Esophagus muscularis mucosa (tissue), 4 donors: ENCODE measurements around the gene BASP1. TPM values are rescaled to one million over a fixed set of nuclear protein-coding genes. Genes with fewer than 3 reads are reported as not detected.
"Not testable (repeated sequence)": the region's sequence is repeated elsewhere in the genome, so short reads cannot be mapped to it uniquely, and the experiment has no call there.

Source experiments
- DNase-seq: peaks from one replicate; pipeline ENCODE4 v3.0.0-alpha.2; 2017; ENCODE audit errors: extremely low spot score
- H3K27ac ChIP-seq, 4 donors: fragments of 200-600 bp; sonication (generic); replicated peaks in 1 of 4; 1 replicate in 3 of 4; 2 replicates in 1 of 4; pipeline ENCODE4 v1.5.1; 2016 to 2019; ENCODE audit warnings: mild to moderate bottlenecking in 1 of 4
- H3K27me3 ChIP-seq, 4 donors: fragments of 200-600 bp; sonication (generic); one replicate each; pipeline versions ENCODE4 v1.5.1 to v1.6.0; 2016 to 2019
- H3K36me3 ChIP-seq, 4 donors: fragments of 200-600 bp; sonication (generic); one replicate each; pipeline ENCODE4 v1.5.1; 2016 to 2019
- H3K4me1 ChIP-seq, 4 donors: fragments of 200-600 bp; sonication (generic); one replicate each; pipeline ENCODE4 v1.5.1; 2016 to 2019
- H3K4me3 ChIP-seq, 4 donors: fragments of 200-600 bp; sonication (generic); 1 replicate in 2 of 4; 2 replicates in 2 of 4; pipeline ENCODE4 v1.5.1; 2016 to 2019; ENCODE audit warnings: mild to moderate bottlenecking in 4 of 4, moderate library complexity in 1 of 4
- H3K9me3 ChIP-seq, 4 donors: fragments of 200-600 bp; sonication (generic); 1 replicate in 3 of 4; 2 replicates in 1 of 4; pipeline ENCODE4 v1.5.1; 2016 to 2019
- EP300 ChIP-seq: sonication (generic); formaldehyde crosslinking; IDR thresholded peaks from one replicate; pipeline ENCODE4 v1.6.1; 2017; ENCODE audit warnings: antibody characterized with exemption
- POLR2A ChIP-seq: fragments of 450-650 bp; IDR thresholded peaks from one replicate; pipeline ENCODE4 v1.6.1; 2017; ENCODE audit warnings: antibody characterized with exemption, moderate library complexity, mild to moderate bottlenecking, low read depth
- POLR2AphosphoS5 ChIP-seq, 2 donors: sonication (generic); formaldehyde crosslinking; IDR thresholded peaks; one replicate each; pipeline ENCODE4 v1.6.1; 2017; ENCODE audit warnings: antibody characterized with exemption in 2 of 2
- WGBS: methylation state at CpG from one replicate; pipeline ENCODE4 v1.1.5; 2018; 5-methylcytosine and 5-hydroxymethylcytosine counted together
- intact Hi-C: fragments of 100-400 bp; cut with DNase I; formaldehyde crosslinking; loops from one replicate; pipeline ENCODE4 v1.15.1; 2023
- total RNA-seq, 4 donors: library from RNA; depleted of rRNA; stranded (reverse); fragments of >200 nt; gene quantifications; one replicate each; pipeline versions ENCODE4 v1.1.0 to v1.2.1, GENCODE V29; 2016
- TF ChIP-seq, protein P1 (sequence below), 3 experiments: fragments of 200-600 bp in 2 of 3; fragments of 450-650 bp in 1 of 3; sonication (generic) in 2 of 3; IDR thresholded peaks; one replicate each; pipeline ENCODE4 v1.5.1; 2017 to 2019; ENCODE audit warnings: antibody characterized with exemption in 3 of 3, mild to moderate bottlenecking in 2 of 3, moderate library complexity in 1 of 3

The BASP1 gene
- total RNA-seq, 4 donors from 2014 or later = 5.4 to 19.7 (median 6.6) TPM

DNA sequence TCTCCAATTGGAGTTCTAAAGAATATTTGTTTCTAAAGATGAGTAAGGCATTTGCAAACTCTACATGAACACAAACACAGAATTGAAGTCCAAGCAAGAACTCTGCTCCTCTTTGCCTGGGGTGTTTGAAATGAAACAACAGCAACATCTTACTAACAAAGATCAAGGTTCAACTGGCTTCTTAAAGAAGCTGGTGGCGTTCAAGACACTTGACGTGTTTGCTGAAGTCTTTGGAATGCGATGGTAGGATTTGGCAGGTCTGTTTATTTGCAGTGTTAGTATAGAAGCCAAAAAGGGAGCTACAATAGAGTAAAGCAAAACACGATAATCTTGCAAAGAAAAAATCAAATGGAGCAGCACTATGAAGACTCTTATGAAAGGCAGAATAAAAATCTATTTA is 94.9 kb downstream of the BASP1 start:
- Histone ChIP-seq H3K36me3 (no peaks in the 10 kb centered on the region), H3K4me1 (no peaks in the 10 kb centered on the region), H3K27ac (no peak overlapping the region), H3K9me3 (no peaks in the 10 kb centered on the region), H3K27me3 (no peaks in the 10 kb centered on the region), H3K4me3 (no peak overlapping the region)
- intact Hi-C loops = no loop called here
- TF ChIP-seq EP300 (no peak), POLR2AphosphoS5 (IDR thresholded peaks at IDR 0.05) (no peak), POLR2A (no peak)
- TF ChIP-seq, protein P1, sequence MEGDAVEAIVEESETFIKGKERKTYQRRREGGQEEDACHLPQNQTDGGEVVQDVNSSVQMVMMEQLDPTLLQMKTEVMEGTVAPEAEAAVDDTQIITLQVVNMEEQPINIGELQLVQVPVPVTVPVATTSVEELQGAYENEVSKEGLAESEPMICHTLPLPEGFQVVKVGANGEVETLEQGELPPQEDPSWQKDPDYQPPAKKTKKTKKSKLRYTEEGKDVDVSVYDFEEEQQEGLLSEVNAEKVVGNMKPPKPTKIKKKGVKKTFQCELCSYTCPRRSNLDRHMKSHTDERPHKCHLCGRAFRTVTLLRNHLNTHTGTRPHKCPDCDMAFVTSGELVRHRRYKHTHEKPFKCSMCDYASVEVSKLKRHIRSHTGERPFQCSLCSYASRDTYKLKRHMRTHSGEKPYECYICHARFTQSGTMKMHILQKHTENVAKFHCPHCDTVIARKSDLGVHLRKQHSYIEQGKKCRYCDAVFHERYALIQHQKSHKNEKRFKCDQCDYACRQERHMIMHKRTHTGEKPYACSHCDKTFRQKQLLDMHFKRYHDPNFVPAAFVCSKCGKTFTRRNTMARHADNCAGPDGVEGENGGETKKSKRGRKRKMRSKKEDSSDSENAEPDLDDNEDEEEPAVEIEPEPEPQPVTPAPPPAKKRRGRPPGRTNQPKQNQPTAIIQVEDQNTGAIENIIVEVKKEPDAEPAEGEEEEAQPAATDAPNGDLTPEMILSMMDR (IDR thresholded peaks at IDR 0.05) = no peak
- no peak for DNase-seq
- 51% methylated on average over 4 of the region's 4 CpGs for WGBS

DNA sequence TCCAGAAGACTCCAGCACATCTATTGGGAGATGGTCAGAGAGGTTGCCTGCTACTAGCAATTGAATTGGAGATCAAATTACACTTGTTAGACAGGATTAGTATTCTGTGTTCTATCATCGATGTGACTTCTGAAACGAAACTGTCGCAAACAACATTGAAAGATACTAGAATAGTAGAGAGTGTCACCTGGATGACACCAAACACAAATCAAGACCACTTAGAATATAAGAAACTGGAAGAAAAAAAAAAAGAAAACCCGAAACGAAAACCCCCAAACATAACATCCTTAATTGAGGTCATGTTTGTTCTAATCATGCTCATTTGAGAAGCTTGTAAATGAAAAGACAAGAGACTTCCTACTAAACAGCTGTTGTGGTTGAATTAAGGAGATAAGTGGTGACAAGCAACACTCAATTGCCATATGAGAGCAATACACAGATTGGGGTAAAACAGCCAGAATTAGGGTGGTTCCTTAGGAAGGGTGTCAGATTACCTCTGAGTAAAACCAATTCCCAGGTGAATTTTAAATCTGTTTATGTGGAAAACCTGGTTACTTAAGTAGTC is 97.6 kb downstream of the BASP1 start:
- H3K27me3 ChIP-seq = no peaks in the 10 kb centered on the region
- no peak for DNase-seq
- no peak overlapping the region for H3K4me3 ChIP-seq
- no peaks in the 10 kb centered on the region for H3K36me3 ChIP-seq
- intact Hi-C loops = no loop called here
- H3K9me3 ChIP-seq = no peaks in the 10 kb centered on the region
- H3K4me1 ChIP-seq = no peaks in the 10 kb centered on the region
- 77% methylated on average over 5 of the region's 5 CpGs for WGBS
- H3K27ac ChIP-seq = no peak overlapping the region
- no peak for TF ChIP-seq POLR2AphosphoS5 (IDR thresholded peaks at IDR 0.05)
- no peak for TF ChIP-seq EP300
- TF ChIP-seq, protein P1 (IDR thresholded peaks at IDR 0.05) = no peak
- no peak for TF ChIP-seq POLR2A

DNA sequence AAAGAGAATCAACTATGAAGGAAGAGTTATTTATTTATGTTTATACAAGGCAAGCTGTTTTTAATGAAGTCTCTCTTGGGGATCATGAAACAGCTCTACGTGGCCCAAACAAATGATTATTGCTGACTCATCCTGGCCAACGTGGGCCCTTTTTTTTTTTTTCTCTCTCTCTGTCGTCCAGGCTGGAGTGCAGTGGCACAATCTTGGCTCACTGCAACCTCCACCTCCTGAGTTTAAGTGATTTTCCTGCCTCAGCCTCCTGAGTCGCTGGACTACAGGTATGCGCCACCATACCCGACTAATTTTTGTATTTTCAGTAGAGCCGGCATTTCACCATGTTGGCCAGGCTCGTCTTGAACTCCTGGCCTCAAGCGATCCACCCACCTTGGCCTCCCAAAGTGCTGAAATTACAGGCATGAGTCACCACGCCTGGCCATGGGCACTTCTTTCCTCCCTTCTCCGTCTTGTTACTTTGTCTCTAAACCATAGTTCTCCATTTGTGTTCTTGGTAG is 98.3 kb downstream of the BASP1 start:
- Histone ChIP-seq H3K27ac (no peak overlapping the region), H3K4me3 (no peak overlapping the region), H3K4me1 (no peaks in the 10 kb centered on the region), H3K27me3 (no peaks in the 10 kb centered on the region), H3K36me3 (no peaks in the 10 kb centered on the region), H3K9me3 (no peaks in the 10 kb centered on the region)
- no peak for DNase-seq
- intact Hi-C loops = no loop called here
- WGBS = 69% methylated on average over 11 of the region's 11 CpGs
- TF ChIP-seq POLR2AphosphoS5 (IDR thresholded peaks at IDR 0.05) (no peak), EP300 (no peak), POLR2A (no peak)
- TF ChIP-seq, protein P1 (IDR thresholded peaks at IDR 0.05) = no peak

DNA sequence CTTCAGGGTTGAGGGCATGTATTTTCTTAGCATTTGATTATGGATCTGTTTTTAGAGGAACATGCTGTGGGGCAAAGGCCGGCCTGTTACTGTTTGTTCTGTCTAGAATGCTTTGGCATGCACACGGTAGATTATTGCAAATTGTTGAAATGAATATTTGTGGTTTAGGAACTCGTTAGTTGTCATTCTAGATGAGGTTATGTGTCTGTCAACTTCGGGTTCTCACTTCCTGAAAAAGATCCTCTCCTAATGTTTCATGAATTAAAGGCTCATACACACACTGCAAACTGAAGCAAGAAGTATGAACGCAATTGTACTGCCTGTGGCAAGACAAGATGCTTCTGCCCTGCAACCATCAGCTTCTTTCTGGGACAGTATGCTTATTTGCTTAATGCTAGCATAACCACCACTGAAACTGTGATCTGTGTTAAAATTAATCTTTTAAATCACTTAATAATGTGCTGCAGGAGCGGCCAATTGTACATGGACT is 99.6 kb downstream of the BASP1 start:
- TF ChIP-seq EP300 (no peak), POLR2A (no peak), POLR2AphosphoS5 (IDR thresholded peaks at IDR 0.05) (no peak)
- TF ChIP-seq, protein P1 (IDR thresholded peaks at IDR 0.05) = no peak
- Histone ChIP-seq H3K27ac (no peak overlapping the region), H3K27me3 (no peaks in the 10 kb centered on the region), H3K9me3 (no peaks in the 10 kb centered on the region), H3K4me3 (no peak overlapping the region), H3K36me3 (no peaks in the 10 kb centered on the region), H3K4me1 (no peaks in the 10 kb centered on the region)
- no peak for DNase-seq
- intact Hi-C loops = no loop called here
- WGBS = 48% methylated on average over 6 of the region's 6 CpGs

DNA sequence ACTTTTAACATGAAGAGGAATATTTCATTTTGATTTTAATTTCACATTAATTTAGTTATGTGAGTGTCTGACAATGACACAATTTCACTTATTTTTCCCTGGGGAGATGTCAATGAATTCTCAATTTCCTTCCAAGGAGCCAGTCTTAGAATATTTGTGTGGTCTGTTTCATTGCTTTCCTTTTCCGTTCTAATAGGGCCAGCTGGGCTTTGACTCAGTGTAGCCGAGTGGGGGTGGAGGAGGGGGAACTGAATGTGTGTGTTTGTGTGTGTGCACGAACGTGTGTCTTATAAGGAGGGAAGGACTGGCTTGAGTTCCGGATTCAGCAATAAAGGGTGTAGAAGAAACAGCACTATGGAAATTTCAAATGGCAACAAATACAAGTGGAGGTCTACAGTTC is 100.0 kb downstream of the BASP1 start:
- no peaks in the 10 kb centered on the region for H3K9me3 ChIP-seq
- intact Hi-C loops = no loop called here
- no peaks in the 10 kb centered on the region for H3K36me3 ChIP-seq
- WGBS = 46% methylated on average over 5 of the region's 5 CpGs
- no peak overlapping the region for H3K27ac ChIP-seq
- DNase-seq = no peak
- TF ChIP-seq EP300 = no peak
- TF ChIP-seq, protein P1 (IDR thresholded peaks at IDR 0.05) = no peak
- no peak for TF ChIP-seq POLR2AphosphoS5 (IDR thresholded peaks at IDR 0.05)
- no peak for TF ChIP-seq POLR2A
- no peak overlapping the region for H3K4me3 ChIP-seq
- no peaks in the 10 kb centered on the region for H3K27me3 ChIP-seq
- H3K4me1 ChIP-seq = no peaks in the 10 kb centered on the region

DNA sequence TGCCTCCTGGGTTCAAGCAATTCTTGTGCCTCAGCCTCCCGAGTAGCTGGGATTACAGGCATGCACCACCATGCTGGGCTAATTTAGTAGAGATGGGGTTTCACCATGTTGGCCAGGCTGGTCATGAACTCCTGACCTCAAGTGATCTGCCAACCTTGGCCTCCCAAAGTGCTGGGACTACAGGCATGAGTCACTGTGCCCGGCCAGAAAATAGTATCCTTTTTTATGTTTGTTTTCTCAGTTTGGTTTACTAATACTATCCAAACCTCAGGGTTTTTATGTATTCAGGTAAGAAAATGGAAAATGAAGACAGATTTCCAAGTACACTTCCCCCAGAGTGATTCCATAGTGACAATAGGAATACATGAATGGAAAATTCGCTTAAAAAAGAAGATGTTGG is 101.7 kb downstream of the BASP1 start:
- H3K27me3 ChIP-seq, DNase-seq, intact Hi-C loops, H3K36me3 ChIP-seq, H3K4me1 ChIP-seq, H3K9me3 ChIP-seq, H3K4me3 ChIP-seq, H3K27ac ChIP-seq: not testable (repeated sequence)
- WGBS = 93% methylated on average over 3 of the region's 3 CpGs
